Memory B cell (primary cell): ENCODE results near the gene CELA1.

Source experiments
- ATAC-seq: fragments of 150-1000 bp; cut with Tn5 transposase; 2 replicates; pipeline ENCODE4 v1.10.0; 2021; ENCODE audit warnings: low read depth, mild to moderate bottlenecking, moderate library complexity
- DNase-seq, 2 donors: peaks; one replicate each; pipeline ENCODE4 v3.0.0; 2022; ENCODE audit warnings: low spot score in 2 of 2
- H3K27ac Mint-ChIP-seq: one replicate; pipeline ENCODE4 v1.8.0; 2022; ENCODE audit warnings: mild to moderate bottlenecking, moderate library complexity, mixed read lengths
- H3K27me3 Mint-ChIP-seq: one replicate; pipeline ENCODE4 v1.8.0; 2022; ENCODE audit warnings: mixed read lengths
- H3K36me3 Mint-ChIP-seq: one replicate; pipeline ENCODE4 v1.8.0; 2022; ENCODE audit warnings: mild to moderate bottlenecking, mixed read lengths
- H3K4me1 Mint-ChIP-seq: one replicate; pipeline ENCODE4 v1.8.0; 2022; ENCODE audit warnings: mixed read lengths
- H3K4me3 Mint-ChIP-seq: one replicate; pipeline ENCODE4 v1.8.0; 2022; ENCODE audit warnings: mild to moderate bottlenecking, moderate library complexity, mixed read lengths
- H3K9me3 Mint-ChIP-seq: one replicate; pipeline ENCODE4 v1.8.0; 2022; ENCODE audit warnings: mixed read lengths

The CELA1 gene

GRCh38 chr12:51346581-51346980, at the start of gene CELA1:
Gene CELA1, minus strand, starts transcription at chr12:51346679. Its CDS starts 41 bp downstream, at chr12:51346638.
- H3K4me1 Mint-ChIP-seq: peaks cover 21% of the 10 kb centered on the region
- H3K27ac Mint-ChIP-seq: no peak within 1 kb of the TSS
- DNase-seq (no peak), ATAC-seq (no peak)
- H3K27me3 Mint-ChIP-seq: no peaks in the 10 kb centered on the region
- no peaks in the 10 kb centered on the region for H3K36me3 Mint-ChIP-seq
- no peaks in the 10 kb centered on the region for H3K9me3 Mint-ChIP-seq
- H3K4me3 Mint-ChIP-seq: no peak within 1 kb of the TSS

- Mint-ChIP-seq H3K9me3 (no peaks in the 10 kb centered on the region), H3K36me3 (no peaks in the 10 kb centered on the region), H3K27me3 (no peaks in the 10 kb centered on the region), H3K4me3 (peak overlapping the region; percentile 67), H3K4me1 (peaks cover 33% of the 10 kb centered on the region), H3K27ac (peak overlapping the region; percentile 9)
- peak in 1 of 2 donors; percentile 25 for DNase-seq
- peak; percentile 28 for ATAC-seq
Observed at GRCh38 chr12:51395283-51396230, 49.1 kb upstream of the CELA1 start.

- Mint-ChIP-seq H3K9me3 (no peaks in the 10 kb centered on the region), H3K4me3 (peak overlapping the region; percentile 99), H3K36me3 (no peaks in the 10 kb centered on the region), H3K4me1 (peaks cover 37% of the 10 kb centered on the region), H3K27ac (peak overlapping the region; percentile 85), H3K27me3 (no peaks in the 10 kb centered on the region)
- no peak for DNase-seq
- no peak for ATAC-seq
Observed at GRCh38 chr12:51393676-51394545, 47.4 kb upstream of the CELA1 start.

- DNase-seq: peak in 1 of 2 donors; percentile 43
- Mint-ChIP-seq H3K9me3 (no peaks in the 10 kb centered on the region), H3K4me3 (peak overlapping the region; percentile 99), H3K36me3 (no peaks in the 10 kb centered on the region), H3K27me3 (no peaks in the 10 kb centered on the region), H3K4me1 (peaks cover 43% of the 10 kb centered on the region), H3K27ac (peak overlapping the region; percentile 85)
- ATAC-seq: peak; percentile 65
Observed at GRCh38 chr12:51392556-51393237, 46.2 kb upstream of the CELA1 start.

GRCh38 chr12:51391283-51392123, 45.0 kb upstream of the CELA1 start, which contains the start of gene GALNT6:
Gene GALNT6, minus strand, starts transcription at chr12:51391406. Its CDS starts 11,625 bp downstream, at chr12:51379781.
- H3K4me1 Mint-ChIP-seq: peaks cover 43% of the 10 kb centered on the region
- DNase-seq (peak; percentile 54 to 63), ATAC-seq (peak; percentile 68)
- peak within 1 kb of the TSS; percentile 99 for H3K4me3 Mint-ChIP-seq
- H3K27me3 Mint-ChIP-seq: no peaks in the 10 kb centered on the region
- no peaks in the 10 kb centered on the region for H3K36me3 Mint-ChIP-seq
- H3K27ac Mint-ChIP-seq: peak within 1 kb of the TSS; percentile 85
- H3K9me3 Mint-ChIP-seq: no peaks in the 10 kb centered on the region

GRCh38 chr12:51390891-51391282, 44.4 kb upstream of the CELA1 start:
- H3K27ac Mint-ChIP-seq: peak overlapping the region; percentile 85
- no peaks in the 10 kb centered on the region for H3K9me3 Mint-ChIP-seq
- no peaks in the 10 kb centered on the region for H3K27me3 Mint-ChIP-seq
- DNase-seq: no peak
- H3K4me1 Mint-ChIP-seq: peaks cover 39% of the 10 kb centered on the region
- no peaks in the 10 kb centered on the region for H3K36me3 Mint-ChIP-seq
- peak; percentile 11 for ATAC-seq
- H3K4me3 Mint-ChIP-seq: peak overlapping the region; percentile 99

- ATAC-seq (no peak), DNase-seq (no peak)
- Mint-ChIP-seq H3K4me1 (peaks cover 35% of the 10 kb centered on the region), H3K4me3 (peak overlapping the region; percentile 99), H3K36me3 (no peaks in the 10 kb centered on the region), H3K27ac (peak overlapping the region; percentile 85), H3K27me3 (no peaks in the 10 kb centered on the region), H3K9me3 (no peaks in the 10 kb centered on the region)
Observed at GRCh38 chr12:51390457-51390856, 44.0 kb upstream of the CELA1 start.

- DNase-seq (no peak), ATAC-seq (no peak)
- Mint-ChIP-seq H3K4me1 (peaks cover 30% of the 10 kb centered on the region), H3K36me3 (no peaks in the 10 kb centered on the region), H3K27ac (no peak overlapping the region), H3K4me3 (no peak overlapping the region), H3K27me3 (no peaks in the 10 kb centered on the region), H3K9me3 (no peaks in the 10 kb centered on the region)
Observed at GRCh38 chr12:51389302-51389999, 43.0 kb upstream of the CELA1 start.

- peak overlapping the region; percentile 13 for H3K27ac Mint-ChIP-seq
- no peak overlapping the region for H3K4me3 Mint-ChIP-seq
- no peak for ATAC-seq
- no peak for DNase-seq
- no peaks in the 10 kb centered on the region for H3K27me3 Mint-ChIP-seq
- H3K9me3 Mint-ChIP-seq: no peaks in the 10 kb centered on the region
- H3K36me3 Mint-ChIP-seq: no peaks in the 10 kb centered on the region
- H3K4me1 Mint-ChIP-seq: peaks cover 30% of the 10 kb centered on the region
Observed at GRCh38 chr12:51388846-51389245, 42.4 kb upstream of the CELA1 start.

GRCh38 chr12:51388069-51388799, 41.8 kb upstream of the CELA1 start:
- no peaks in the 10 kb centered on the region for H3K9me3 Mint-ChIP-seq
- no peak overlapping the region for H3K4me3 Mint-ChIP-seq
- no peaks in the 10 kb centered on the region for H3K36me3 Mint-ChIP-seq
- DNase-seq (no peak), ATAC-seq (no peak)
- no peaks in the 10 kb centered on the region for H3K27me3 Mint-ChIP-seq
- peak overlapping the region; percentile 13 for H3K27ac Mint-ChIP-seq
- H3K4me1 Mint-ChIP-seq: peaks cover 30% of the 10 kb centered on the region

- peaks cover 38% of the 10 kb centered on the region for H3K4me1 Mint-ChIP-seq
- no peak for ATAC-seq
- no peaks in the 10 kb centered on the region for H3K27me3 Mint-ChIP-seq
Observed at GRCh38 chr12:51386351-51386750, 39.9 kb upstream of the CELA1 start.

More at GRCh38 chr12:51386351-51386750, 39.9 kb upstream of the CELA1 start:
- Mint-ChIP-seq H3K4me3 (no peak overlapping the region), H3K36me3 (peaks cover 8% of the 10 kb centered on the region), H3K9me3 (no peaks in the 10 kb centered on the region), H3K27ac (no peak overlapping the region)
- DNase-seq: no peak
